Neural cell (in vitro differentiated cells): ENCODE results near the gene ARHGEF1.

ENCODE experiments used
- EP300 ChIP-seq: fragments of 450-650 bp; conservative IDR thresholded peaks from 2 replicates; pipeline ENCODE4 v1.6.1; 2014; ENCODE audit warnings: antibody characterized with exemption, mild to moderate bottlenecking, moderate library complexity; ENCODE audit not compliant: poor library complexity, severe bottlenecking
- POLR2AphosphoS5 ChIP-seq: IDR thresholded peaks from 2 replicates; pipeline ENCODE4 v1.6.1; 2012
- TF ChIP-seq, protein P1 (sequence below): fragments of 450-650 bp; IDR thresholded peaks from 2 replicates; pipeline ENCODE4 v1.5.1; 2014; ENCODE audit warnings: antibody characterized with exemption, mild to moderate bottlenecking, moderate library complexity; ENCODE audit not compliant: poor library complexity, severe bottlenecking

DNA sequence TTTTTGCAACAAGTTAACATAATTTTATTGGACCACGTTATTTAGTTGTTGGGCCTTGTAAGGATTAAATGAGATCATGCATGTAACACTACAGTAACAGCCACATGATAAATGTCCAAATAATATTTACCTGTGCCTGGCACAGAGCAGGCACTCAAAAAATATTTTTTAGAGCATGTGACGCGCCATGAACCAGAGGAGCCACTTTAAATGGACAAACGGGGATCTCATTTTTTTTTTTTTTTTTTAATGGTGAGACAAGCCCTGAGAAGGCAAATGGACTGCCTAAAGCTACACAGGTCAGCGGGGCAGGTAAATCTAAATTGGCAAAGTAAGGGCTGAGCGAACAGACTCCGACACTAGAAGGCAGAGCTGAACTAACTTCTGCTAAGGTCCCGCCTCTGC, 23.8 kb upstream of the ARHGEF1 start:
- TF ChIP-seq, protein P1, sequence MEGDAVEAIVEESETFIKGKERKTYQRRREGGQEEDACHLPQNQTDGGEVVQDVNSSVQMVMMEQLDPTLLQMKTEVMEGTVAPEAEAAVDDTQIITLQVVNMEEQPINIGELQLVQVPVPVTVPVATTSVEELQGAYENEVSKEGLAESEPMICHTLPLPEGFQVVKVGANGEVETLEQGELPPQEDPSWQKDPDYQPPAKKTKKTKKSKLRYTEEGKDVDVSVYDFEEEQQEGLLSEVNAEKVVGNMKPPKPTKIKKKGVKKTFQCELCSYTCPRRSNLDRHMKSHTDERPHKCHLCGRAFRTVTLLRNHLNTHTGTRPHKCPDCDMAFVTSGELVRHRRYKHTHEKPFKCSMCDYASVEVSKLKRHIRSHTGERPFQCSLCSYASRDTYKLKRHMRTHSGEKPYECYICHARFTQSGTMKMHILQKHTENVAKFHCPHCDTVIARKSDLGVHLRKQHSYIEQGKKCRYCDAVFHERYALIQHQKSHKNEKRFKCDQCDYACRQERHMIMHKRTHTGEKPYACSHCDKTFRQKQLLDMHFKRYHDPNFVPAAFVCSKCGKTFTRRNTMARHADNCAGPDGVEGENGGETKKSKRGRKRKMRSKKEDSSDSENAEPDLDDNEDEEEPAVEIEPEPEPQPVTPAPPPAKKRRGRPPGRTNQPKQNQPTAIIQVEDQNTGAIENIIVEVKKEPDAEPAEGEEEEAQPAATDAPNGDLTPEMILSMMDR, result no peak
- no peak for TF ChIP-seq EP300
- no peak for TF ChIP-seq POLR2AphosphoS5
